A673 (cell line): ENCODE data around the gene MLXIP. TPM values are rescaled to one million over a fixed set of nuclear protein-coding genes. Genes with fewer than 3 reads are reported as not detected.

Experiments
- BruUV-seq: library from RNA; stranded (reverse); fragments of 400-500 nt; replicated peaks from 2 replicates; lab custom pipeline; 2021; lab: Mats Ljungman, UMichigan
- CTCF ChIA-PET: fragments of 300-600 bp; sonication (Branson Sonifier 250); formaldehyde crosslinking; loops from one replicate; lab custom pipeline; 2022; ENCODE audit warnings: antibody characterized with exemption; lab: Charles Lee
- POLR2A ChIA-PET: fragments of 300-600 bp; sonication (Branson Sonifier 250); formaldehyde crosslinking; loops from one replicate; lab custom pipeline; 2022; ENCODE audit warnings: antibody characterized with exemption; ENCODE audit not compliant: low non-redundant PET; lab: Charles Lee
- DNase-seq: peaks from one replicate; pipeline ENCODE4 v3.0.0-alpha.2; 2015; ENCODE audit warnings: low spot score
- H3K27ac ChIP-seq: fragments of 200-600 bp; sonication (generic); 2 replicates; pipeline ENCODE4 v1.5.1; 2016; ENCODE audit warnings: mixed run types, low read depth, mild to moderate bottlenecking, mixed read lengths, antibody characterized with exemption, low read length; ENCODE audit not compliant: poor library complexity, severe bottlenecking
- H3K27me3 ChIP-seq: fragments of 200-600 bp; sonication (generic); replicated peaks from 2 replicates; pipeline ENCODE4 v1.6.1; 2017; ENCODE audit warnings: mixed run types, low read depth, mild to moderate bottlenecking, mixed read lengths, antibody characterized with exemption, low read length; ENCODE audit not compliant: insufficient read depth, poor library complexity
- H3K36me3 ChIP-seq: fragments of 200-600 bp; sonication (generic); 2 replicates; pipeline ENCODE4 v1.6.1; 2016; ENCODE audit warnings: mixed run types, mild to moderate bottlenecking, mixed read lengths, antibody characterized with exemption, low read length; ENCODE audit not compliant: insufficient read depth, poor library complexity, severe bottlenecking
- H3K4me1 ChIP-seq: fragments of 200-600 bp; sonication (generic); 2 replicates; pipeline ENCODE4 v1.6.1; 2017; ENCODE audit warnings: mixed run types, mild to moderate bottlenecking, mixed read lengths, antibody characterized with exemption, low read length; ENCODE audit not compliant: insufficient read depth, poor library complexity, severe bottlenecking
- H3K4me3 ChIP-seq: fragments of 200-600 bp; sonication (generic); 2 replicates; pipeline ENCODE4 v1.5.1; 2016; ENCODE audit warnings: low read depth, mixed run types, mild to moderate bottlenecking, mixed read lengths, low read length; ENCODE audit not compliant: poor library complexity, severe bottlenecking
- H3K9me3 ChIP-seq: fragments of 200-600 bp; sonication (generic); 2 replicates; pipeline ENCODE4 v1.6.1; 2016; ENCODE audit warnings: mixed run types, low read depth, mild to moderate bottlenecking, mixed read lengths, antibody characterized with exemption, low read length; ENCODE audit not compliant: poor library complexity, severe bottlenecking
- CTCF ChIP-seq: fragments of 300-800, 200-600 bp; sonication (generic); conservative IDR thresholded peaks from 2 replicates; pipeline ENCODE4 v1.5.1; 2017; ENCODE audit warnings: low read depth, mild to moderate bottlenecking, antibody characterized with exemption, low read length, moderate library complexity, mixed read lengths
- EZH2 ChIP-seq: fragments of 200-600 bp; sonication (generic); IDR thresholded peaks from 2 replicates; pipeline ENCODE4 v1.6.1; 2017; ENCODE audit warnings: borderline replicate concordance, low read depth, mild to moderate bottlenecking, mixed read lengths, antibody characterized with exemption, low read length; ENCODE audit not compliant: poor library complexity, severe bottlenecking
- intact Hi-C: fragments of 100-400 bp; cut with micrococcal nuclease; formaldehyde crosslinking; loops from one replicate; pipeline ENCODE4 v1.10.0; 2022; ENCODE audit not compliant: unreplicated experiment
- total RNA-seq: library from RNA; stranded (reverse); gene quantifications from 2 replicates; pipeline ENCODE4 v1.2.3, GENCODE V29; 2021

Gene MLXIP
- total RNA-seq, 1 experiment from 2014 or later, result 32.7 TPM

- no peaks in the 10 kb centered on the region for H3K4me1 ChIP-seq
- CTCF ChIA-PET, result no interaction called here
- no peak for TF ChIP-seq EZH2
- TF ChIP-seq CTCF, result no peak
- no peaks in the 10 kb centered on the region for H3K27me3 ChIP-seq
- intact Hi-C loops, result no loop called here
- BruUV-seq, result no TSS peak
- POLR2A ChIA-PET, result no interaction called here
- H3K36me3 ChIP-seq, result no peaks in the 10 kb centered on the region
- no peak overlapping the region for H3K4me3 ChIP-seq
- DNase-seq, result no peak
- no peak overlapping the region for H3K27ac ChIP-seq
- no peaks in the 10 kb centered on the region for H3K9me3 ChIP-seq
These were observed 59.6 kb downstream of the MLXIP start for GRCh38 chr12:122138181-122138580.

- Histone ChIP-seq H3K36me3 (no peaks in the 10 kb centered on the region), H3K27me3 (no peaks in the 10 kb centered on the region), H3K9me3 (no peaks in the 10 kb centered on the region), H3K4me1 (no peaks in the 10 kb centered on the region), H3K27ac (no peak overlapping the region), H3K4me3 (no peak overlapping the region)
- ChIA-PET POLR2A (no interaction called here), CTCF (no interaction called here)
- no peak for DNase-seq
- intact Hi-C loops, result no loop called here
- TF ChIP-seq CTCF (no peak), EZH2 (no peak)
- no TSS peak for BruUV-seq
These were observed 60.1 kb downstream of the MLXIP start for GRCh38 chr12:122138616-122139015.

- intact Hi-C loops, result no loop called here
- Histone ChIP-seq H3K4me1 (no peaks in the 10 kb centered on the region), H3K27me3 (no peaks in the 10 kb centered on the region), H3K27ac (no peak overlapping the region), H3K9me3 (no peaks in the 10 kb centered on the region), H3K36me3 (no peaks in the 10 kb centered on the region), H3K4me3 (no peak overlapping the region)
- TF ChIP-seq EZH2 (no peak), CTCF (no peak)
- ChIA-PET POLR2A (interaction anchor here (0.7 kb wide), 1 partner anchor 76 kb away, joined by 3 read pairs; no protein-coding TSS in a partner anchor), CTCF (no interaction called here)
- BruUV-seq, result no TSS peak
- no peak for DNase-seq
These were observed 60.7 kb downstream of the MLXIP start for GRCh38 chr12:122139266-122139665.
